ENCODE measurements around the gene ETV1. TPM values are rescaled to one million over a fixed set of nuclear protein-coding genes. Genes with fewer than 3 reads are reported as not detected.

Gene ETV1
- total RNA-seq, 1 experiment from 2014 or later, result 7.4 TPM

- ChIA-PET CTCF (no interaction called here), POLR2A (no interaction called here)
- intact Hi-C loops (cut with micrococcal nuclease; ENCODE audit: unreplicated experiment) (loop anchor here (10.0 kb wide), 1 partner anchor 360 kb away; no protein-coding TSS in a partner anchor), in situ Hi-C loops (cut with HindIII; ENCODE audit: low pct_unique_long_range_greater_than_20kb, low sequenced_read_pairs) (no loop called here)
- no TSS peak for BruUV-seq (replicated peaks)
- DNase-seq (ENCODE audit: low read depth, low spot score), result no peak
- H3K9me3 ChIP-seq (ENCODE audit: control insufficient read depth, insufficient read depth, low read depth, low read length), result no peaks in the 10 kb centered on the region
- H3K36me3 ChIP-seq (ENCODE audit: control insufficient read depth, insufficient read depth, low read length), result no peaks in the 10 kb centered on the region
- no peaks in the 10 kb centered on the region for H3K4me1 ChIP-seq (ENCODE audit: control insufficient read depth, insufficient read depth, low read length)
- no peak overlapping the region for H3K27ac ChIP-seq (ENCODE audit: low read length)
- no peak overlapping the region for H3K4me3 ChIP-seq (ENCODE audit: low read depth in 2 of 2, low read length in 2 of 2)
- ATAC-seq, result no peak
- H3K27me3 ChIP-seq (ENCODE audit: control insufficient read depth, insufficient read depth, low read length), result no peaks in the 10 kb centered on the region
- TF ChIP-seq REST (IDR thresholded peaks at IDR 0.05; ENCODE audit: insufficient read depth in 1 of 2, low read depth in 2 of 2, low read length in 1 of 2), result no peak
- TF ChIP-seq POLR2AphosphoS5 (IDR thresholded peaks at IDR 0.05; ENCODE audit: low read depth, low read length), result no peak
- TF ChIP-seq TCF7L2 (IDR thresholded peaks at IDR 0.05; ENCODE audit: low read depth, low read length), result no peak
- no peak for TF ChIP-seq SIN3A (IDR thresholded peaks at IDR 0.05; ENCODE audit: borderline replicate concordance, insufficient read depth, low read depth, low read length)
- TF ChIP-seq CTCF (IDR thresholded peaks at IDR 0.05), result no peak
Observed at GRCh38 chr7:13894377-13894776, 95.1 kb downstream of the ETV1 start.

GRCh38 chr7:13890793-13891192, 98.7 kb downstream of the ETV1 start:
- no peaks in the 10 kb centered on the region for H3K27me3 ChIP-seq (ENCODE audit: control insufficient read depth, insufficient read depth, low read length)
- intact Hi-C loops (cut with micrococcal nuclease; ENCODE audit: unreplicated experiment) (loop anchor here (10.0 kb wide), 1 partner anchor 356 kb away; no protein-coding TSS in a partner anchor), in situ Hi-C loops (cut with HindIII; ENCODE audit: low pct_unique_long_range_greater_than_20kb, low sequenced_read_pairs) (no loop called here)
- TF ChIP-seq CTCF (IDR thresholded peaks at IDR 0.05), result no peak
- TF ChIP-seq TCF7L2 (IDR thresholded peaks at IDR 0.05; ENCODE audit: low read depth, low read length), result no peak
- TF ChIP-seq REST (IDR thresholded peaks at IDR 0.05; ENCODE audit: insufficient read depth in 1 of 2, low read depth in 2 of 2, low read length in 1 of 2), result no peak
- no peak for TF ChIP-seq SIN3A (IDR thresholded peaks at IDR 0.05; ENCODE audit: borderline replicate concordance, insufficient read depth, low read depth, low read length)
- TF ChIP-seq POLR2AphosphoS5 (IDR thresholded peaks at IDR 0.05; ENCODE audit: low read depth, low read length), result no peak
- BruUV-seq (replicated peaks), result no TSS peak
- no peaks in the 10 kb centered on the region for H3K4me1 ChIP-seq (ENCODE audit: control insufficient read depth, insufficient read depth, low read length)
- H3K9me3 ChIP-seq (ENCODE audit: control insufficient read depth, insufficient read depth, low read depth, low read length), result no peaks in the 10 kb centered on the region
- ATAC-seq, result no peak
- H3K36me3 ChIP-seq (ENCODE audit: control insufficient read depth, insufficient read depth, low read length), result no peaks in the 10 kb centered on the region
- POLR2A ChIA-PET, result no interaction called here
- no peak for DNase-seq (ENCODE audit: low read depth, low spot score)
- CTCF ChIA-PET, result no interaction called here
- no peak overlapping the region for H3K27ac ChIP-seq (ENCODE audit: low read length)
- no peak overlapping the region for H3K4me3 ChIP-seq (ENCODE audit: low read depth in 2 of 2, low read length in 2 of 2)

Data from Panc1 (cell line).